ENCODE results near the gene SRSF10.
A peak's percentile ranks its signal among the peaks of the same experiment; 100 is the strongest.

The SRSF10 gene

GRCh38 chr1:23959461-23960290 is 20.5 kb downstream of the SRSF10 start, which contains the start of gene PNRC2:
TSS of gene PNRC2 (plus strand) at chr1:23959828. CDS start at chr1:23961458, 1,630 bp downstream.
- ChIA-PET CTCF (interaction anchor here (0.7 to 0.9 kb wide), 2 partner anchors 51 to 149 kb away, joined by 3 read pairs; no protein-coding TSS in a partner anchor), POLR2A (interaction anchor here (0.6 to 3.2 kb wide), 16 partner anchors 8 to 836 kb away, joined by 3 to 24 read pairs (median 4); partner anchors contain the start of genes HMGCL, MYOM3 and SRSF10)
- peaks cover 6 to 35% of the 10 kb centered on the region in 2 experiments; a peak in 2 of 3 replicates for H3K36me3 ChIP-seq (ENCODE audit: control insufficient read depth in 2 of 2, insufficient read depth in 1 of 2, low read length in 2 of 2)
- peak within 1 kb of the TSS; percentile 98 for H3K27ac ChIP-seq (ENCODE audit: extremely low read depth, low read depth, low read length)
- H3K4me1 ChIP-seq (ENCODE audit: control insufficient read depth, insufficient read depth, low read length): no peaks in the 10 kb centered on the region
- no peaks in the 10 kb centered on the region for H3K9me3 ChIP-seq (ENCODE audit: control insufficient read depth, insufficient read depth, low read depth, low read length)
- H3K4me3 ChIP-seq (ENCODE audit: low read depth, low read length): peak within 1 kb of the TSS; percentile 83
- TF ChIP-seq PRDM4 (tag by site-specific recombination; IDR thresholded peaks at IDR 0.05) (no peak), ZNF600 (tag by site-specific recombination; IDR thresholded peaks at IDR 0.05) (no peak; the same call in none of the 2 replicates), ZNF140 (tag by site-specific recombination; IDR thresholded peaks at IDR 0.05) (no peak), ZFP37 (tag by site-specific recombination; IDR thresholded peaks at IDR 0.05) (peak; percentile 93), ZNF274 (IDR thresholded peaks at IDR 0.05; ENCODE audit: low read length) (no peak), ZNF274 (tag by site-specific recombination; IDR thresholded peaks at IDR 0.05; ENCODE audit: borderline replicate concordance) (no peak), ZNF350 (tag by site-specific recombination; IDR thresholded peaks at IDR 0.05) (no peak), ZNF768 (tag by site-specific recombination; IDR thresholded peaks at IDR 0.05) (no peak), ZNF785 (tag by site-specific recombination; IDR thresholded peaks at IDR 0.05) (no peak), ZNF488 (tag by site-specific recombination; IDR thresholded peaks at IDR 0.05) (no peak), ZNF561 (tag by site-specific recombination; IDR thresholded peaks at IDR 0.05; ENCODE audit: borderline replicate concordance) (peak; percentile 54; the same call in 1 of the 2 replicates), ZNF404 (tag by site-specific recombination; IDR thresholded peaks at IDR 0.05) (no peak), ZNF677 (tag by site-specific recombination; IDR thresholded peaks at IDR 0.05) (no peak), ZXDB (tag by site-specific recombination; IDR thresholded peaks at IDR 0.05) (peak; percentile 83), ZNF704 (tag by site-specific recombination; IDR thresholded peaks at IDR 0.05) (no peak), ZNF324 (tag by site-specific recombination; IDR thresholded peaks at IDR 0.05) (peak; percentile 25), ZNF26 (tag by site-specific recombination; IDR thresholded peaks at IDR 0.05) (no peak), ZNF791 (tag by site-specific recombination; IDR thresholded peaks at IDR 0.05) (no peak), ZSCAN5A (tag by site-specific recombination; IDR thresholded peaks at IDR 0.05) (no peak), ZIC2 (tag by site-specific recombination; IDR thresholded peaks at IDR 0.05) (peak; percentile 79), ZNF302 (tag by site-specific recombination; IDR thresholded peaks at IDR 0.05; ENCODE audit: low read depth) (no peak), GLIS2 (tag by site-specific recombination; IDR thresholded peaks at IDR 0.05) (peak; percentile 65; the same call in 1 of the 2 replicates), FEZF1 (tag by site-specific recombination; IDR thresholded peaks at IDR 0.05) (0 out of 2 replicates have a peak, but pooled peaks have one; percentile 3), ZNF37A (tag by site-specific recombination; IDR thresholded peaks at IDR 0.05) (no peak), ZNF549 (tag by site-specific recombination; IDR thresholded peaks at IDR 0.05) (no peak), ZNF670 (tag by site-specific recombination; IDR thresholded peaks at IDR 0.05; ENCODE audit: low read depth) (no peak), PRDM10 (tag by site-specific recombination; IDR thresholded peaks at IDR 0.05) (peak; percentile 56)
